H1 (cell line): Measurements from ENCODE around the gene RGS3. TPM values are rescaled to one million over a fixed set of nuclear protein-coding genes. Genes with fewer than 3 reads are reported as not detected.

Experiments
- CTCF ChIA-PET: fragments of 300-600 bp; sonication (Branson Sonifier 250); formaldehyde crosslinking; loops from one replicate; lab custom pipeline; 2021; ENCODE audit not compliant: partially characterized antibody; lab: Charles Lee
- POLR2A ChIA-PET: fragments of 300-600 bp; sonication (Branson Sonifier 250); formaldehyde crosslinking; loops from one replicate; lab custom pipeline; 2021; ENCODE audit warnings: inconsistent platforms; ENCODE audit not compliant: partially characterized antibody; lab: Charles Lee
- DNase-seq, 2 experiments: peaks; one replicate each; pipeline versions ENCODE4 v3.0.0 to v3.0.0-alpha.2; 2010 to 2022; ENCODE audit warnings: low spot score in 2 of 2, low read depth in 1 of 2, mixed read lengths in 1 of 2
- FAIRE-seq: peaks from 2 replicates; lab custom pipeline; 2011; peaks lifted over from hg19 to GRCh38; lab: Jason Lieb, UNC
- H2AFZ ChIP-seq: 2 replicates; pipeline ENCODE4 v1.8.1; 2012; ENCODE audit warnings: low read length, inconsistent platforms
- H2AK5ac ChIP-seq: 2 replicates; pipeline ENCODE4 v1.6.1; 2013; ENCODE audit warnings: low read depth, low read length
- H2BK120ac ChIP-seq: replicated peaks from 2 replicates; pipeline ENCODE3; 2013; ENCODE audit warnings: low read depth, low read length, inconsistent platforms
- H2BK12ac ChIP-seq: 2 replicates; pipeline ENCODE4 v1.6.1; 2013; ENCODE audit warnings: low read depth, low read length
- H2BK15ac ChIP-seq: 2 replicates; pipeline ENCODE4 v1.6.1; 2013; ENCODE audit warnings: low read length
- H2BK20ac ChIP-seq: 2 replicates; pipeline ENCODE4 v1.6.1; 2013; ENCODE audit warnings: low read length
- H2BK5ac ChIP-seq: 2 replicates; pipeline ENCODE4 v1.6.1; 2013; ENCODE audit warnings: low read depth, low read length
- H3K14ac ChIP-seq: 2 replicates; pipeline ENCODE4 v1.6.1; 2013; ENCODE audit warnings: inconsistent platforms; ENCODE audit not compliant: insufficient read length
- H3K18ac ChIP-seq: 2 replicates; pipeline ENCODE4 v1.6.1; 2013; ENCODE audit warnings: low read length; ENCODE audit errors: extremely low read depth
- H3K23ac ChIP-seq: 2 replicates; pipeline ENCODE4 v1.6.1; 2013; ENCODE audit warnings: inconsistent platforms; ENCODE audit not compliant: insufficient read length
- H3K23me2 ChIP-seq: 2 replicates; pipeline ENCODE4 v1.6.1; 2013; ENCODE audit warnings: low read depth, low read length
- H3K27ac ChIP-seq: 2 replicates; pipeline ENCODE4 v1.6.1; 2011; ENCODE audit warnings: low read depth, low read length, inconsistent platforms
- H3K27me3 ChIP-seq, 4 experiments: replicated peaks in 1 of 4; 1 replicate in 1 of 4; 2 replicates in 3 of 4; pipeline versions ENCODE4 v1.6.1 to v1.8.1; 2011 to 2013; ENCODE audit warnings: low read length in 3 of 4, mild to moderate bottlenecking in 3 of 4, inconsistent platforms in 2 of 4, mixed read lengths in 2 of 4, moderate library complexity in 1 of 4; ENCODE audit not compliant: control insufficient read depth in 3 of 4, insufficient read depth in 3 of 4; ENCODE audit errors: extremely low read depth in 1 of 4
- H3K36me3 ChIP-seq, 4 experiments: 2 replicates each; pipeline versions ENCODE4 v1.6.1 to v1.8.1; 2011 to 2013; ENCODE audit warnings: mild to moderate bottlenecking in 4 of 4, low read length in 3 of 4, moderate library complexity in 2 of 4, control low read depth in 1 of 4, inconsistent platforms in 1 of 4; ENCODE audit not compliant: insufficient read depth in 4 of 4, control insufficient read depth in 2 of 4
- H3K4ac ChIP-seq: replicated peaks from 2 replicates; pipeline ENCODE3; 2013; ENCODE audit warnings: low read length, low read depth, mixed read lengths, inconsistent platforms; ENCODE audit not compliant: insufficient read length
- H3K4me1 ChIP-seq, 4 experiments: replicated peaks in 1 of 4; 1 replicate in 1 of 4; 2 replicates in 3 of 4; pipeline versions ENCODE4 v1.6.1 to v1.8.1; 2011 to 2013; ENCODE audit warnings: low read length in 3 of 4, inconsistent platforms in 2 of 4, mixed read lengths in 1 of 4; ENCODE audit not compliant: insufficient read depth in 4 of 4, control insufficient read depth in 3 of 4
- H3K4me2 ChIP-seq, 2 experiments: 2 replicates each; pipeline versions ENCODE4 v1.6.1 to v1.8.1; 2011 to 2013; ENCODE audit warnings: low read depth in 2 of 2, low read length in 2 of 2, control low read depth in 1 of 2, inconsistent platforms in 1 of 2, mild to moderate bottlenecking in 1 of 2; ENCODE audit not compliant: insufficient read depth in 1 of 2
- H3K4me3 ChIP-seq, 4 experiments: fragments of 200-600, 300-600 bp in 1 of 4; sonication (generic), shearing (Covaris generic), sonication (Bioruptor Twin) in 1 of 4; 2 replicates each; pipeline versions ENCODE4 v1.5.1 to v1.8.1; 2011 to 2016; ENCODE audit warnings: low read length in 4 of 4, low read depth in 3 of 4, control low read depth in 2 of 4, inconsistent platforms in 2 of 4, mild to moderate bottlenecking in 2 of 4, mixed read lengths in 1 of 4, moderate library complexity in 1 of 4; ENCODE audit not compliant: insufficient read depth in 2 of 4; ENCODE audit errors: extremely low read depth in 1 of 4
- H3K56ac ChIP-seq: replicated peaks from 2 replicates; pipeline ENCODE3; 2013; ENCODE audit warnings: low read depth, mild to moderate bottlenecking, mixed read lengths, low read length, inconsistent platforms; ENCODE audit not compliant: insufficient read length
- H3K79me1 ChIP-seq: 2 replicates; pipeline ENCODE4 v1.6.1; 2013; ENCODE audit warnings: low read depth, low read length, control low read depth
- H3K79me2 ChIP-seq, 2 experiments: 2 replicates each; pipeline versions ENCODE4 v1.6.1 to v1.8.1; 2012 to 2013; ENCODE audit warnings: low read length in 2 of 2, mild to moderate bottlenecking in 2 of 2, inconsistent platforms in 1 of 2; ENCODE audit not compliant: insufficient read depth in 2 of 2, control insufficient read depth in 1 of 2
- H3K9ac ChIP-seq, 4 experiments: replicated peaks in 1 of 4; 1 replicate in 1 of 4; 2 replicates in 3 of 4; pipeline versions ENCODE4 v1.6.1 to v1.8.1; 2011 to 2013; ENCODE audit warnings: low read depth in 3 of 4, low read length in 3 of 4, control low read depth in 2 of 4, mild to moderate bottlenecking in 2 of 4, moderate library complexity in 2 of 4, inconsistent platforms in 1 of 4; ENCODE audit errors: extremely low read depth in 1 of 4
- H3K9me3 ChIP-seq, 2 experiments: 2 replicates each; pipeline versions ENCODE4 v1.6.1 to v1.8.1; 2012 to 2013; ENCODE audit warnings: mild to moderate bottlenecking in 2 of 2, moderate library complexity in 2 of 2, control low read depth in 1 of 2, inconsistent platforms in 1 of 2, low read depth in 1 of 2, low read length in 1 of 2, mixed read lengths in 1 of 2; ENCODE audit not compliant: insufficient read depth in 2 of 2
- H4K20me1 ChIP-seq, 2 experiments: replicated peaks in 1 of 2; 2 replicates each; pipeline versions ENCODE3 to v1.8.1; 2011 to 2013; ENCODE audit warnings: inconsistent platforms in 2 of 2, low read length in 2 of 2, mild to moderate bottlenecking in 1 of 2; ENCODE audit not compliant: insufficient read depth in 2 of 2, control insufficient read depth in 1 of 2
- H4K5ac ChIP-seq: 2 replicates; pipeline ENCODE4 v1.6.1; 2013; ENCODE audit warnings: low read length, low read depth, mixed read lengths, inconsistent platforms; ENCODE audit not compliant: insufficient read length
- H4K8ac ChIP-seq: 2 replicates; pipeline ENCODE4 v1.8.0; 2013; ENCODE audit warnings: mild to moderate bottlenecking, moderate library complexity, low read length, inconsistent platforms; ENCODE audit not compliant: insufficient read depth; ENCODE audit errors: extremely low read depth
- H4K91ac ChIP-seq: replicated peaks from 2 replicates; pipeline ENCODE3; 2013; ENCODE audit warnings: low read length, mixed read lengths, inconsistent platforms; ENCODE audit not compliant: insufficient read length
- ASH2L ChIP-seq: fragments of 200-600, 300-600 bp; sonication (generic); IDR thresholded peaks from one replicate; pipeline ENCODE4 v1.7.1; 2017; ENCODE audit warnings: low read length
- ATF2 ChIP-seq: IDR thresholded peaks from 2 replicates; pipeline ENCODE4 v1.6.1; 2012; ENCODE audit warnings: low read length, inconsistent platforms
- BRCA1 ChIP-seq: IDR thresholded peaks from 2 replicates; pipeline ENCODE4 v1.6.1; 2012; ENCODE audit warnings: low read depth, low read length, improper control_type of control experiment
- CEBPB ChIP-seq: IDR thresholded peaks from 2 replicates; pipeline ENCODE4 v1.6.1; 2012; ENCODE audit warnings: low read depth, low read length
- GABPA ChIP-seq: IDR thresholded peaks from 2 replicates; pipeline ENCODE4 v1.6.1; 2011; ENCODE audit warnings: mild to moderate bottlenecking, low read length, moderate library complexity, borderline replicate concordance; ENCODE audit not compliant: insufficient read depth
- HDAC2 ChIP-seq, 2 experiments: fragments of 300-600 bp in 1 of 2; sonication (generic) in 1 of 2; IDR thresholded peaks; 2 replicates each; pipeline ENCODE4 v1.6.1; 2011 to 2012; ENCODE audit warnings: low read depth in 2 of 2, low read length in 2 of 2, mild to moderate bottlenecking in 2 of 2, moderate library complexity in 2 of 2, borderline replicate concordance in 1 of 2, inconsistent platforms in 1 of 2
- KDM1A ChIP-seq: fragments of 200-600, 300-600 bp; sonication (generic); IDR thresholded peaks from 2 replicates; pipeline ENCODE4 v1.7.1; 2016; ENCODE audit warnings: mild to moderate bottlenecking, low read length, borderline replicate concordance
- RNF2 ChIP-seq: fragments of 200-900, 300-1000 bp; sonication (generic); IDR thresholded peaks from 2 replicates; pipeline ENCODE4 v1.7.1; 2016; ENCODE audit warnings: borderline replicate concordance, low read depth, mild to moderate bottlenecking, antibody characterized with exemption, low read length; ENCODE audit not compliant: poor library complexity, severe bottlenecking; ENCODE audit errors: missing control alignments
- SP2 ChIP-seq: IDR thresholded peaks from 2 replicates; pipeline ENCODE4 v1.6.1; 2012; ENCODE audit warnings: mild to moderate bottlenecking, low read length, inconsistent platforms
- SRF ChIP-seq: IDR thresholded peaks from 2 replicates; pipeline ENCODE4 v1.6.1; 2011; ENCODE audit warnings: mild to moderate bottlenecking, low read depth, low read length, moderate library complexity
- TEAD4 ChIP-seq: IDR thresholded peaks from 2 replicates; pipeline ENCODE4 v1.6.1; 2012; ENCODE audit warnings: low read depth, low read length, inconsistent platforms, mixed read lengths
- WGBS, 2 experiments: shearing (Covaris generic) in 1 of 2; methylation state at CpG; one replicate each; pipeline versions ENCODE4 v1.1.6 to v1.1.7; 2013 to 2015; ENCODE audit warnings: low lambda C conversion rate in 2 of 2, mixed read lengths in 2 of 2, inconsistent platforms in 1 of 2, low coverage in 1 of 2, missing lambda C conversion rate in 1 of 2; ENCODE audit not compliant: insufficient replicate concordance in 2 of 2, insufficient coverage in 1 of 2, insufficient read length in 1 of 2; ENCODE audit errors: extremely low coverage in 1 of 2, missing lambda C conversion rate in 1 of 2; 5-methylcytosine and 5-hydroxymethylcytosine counted together
- polyA plus RNA-seq, 7 experiments: library from polyadenylated mRNA; depleted of rRNA in 3 of 7; stranded (reverse) in 5 of 7; unstranded in 2 of 7; fragments of >200 nt in 5 of 7; fragments of 200-250 nt in 2 of 7; gene quantifications; 1 replicate in 5 of 7; 2 replicates in 1 of 7; 4 replicates in 1 of 7; pipeline versions ENCODE4 v1.2.1 to v1.2.3, GENCODE V29; 2011 to 2013; ENCODE audit warnings: missing spikeins in 2 of 7, mixed read lengths in 2 of 7
- total RNA-seq: library from RNA; stranded (reverse); fragmentation: NEBNext Ultra II Directional; extraction: Animal tissue kit (Norgen Biotek cat#: 25700); gene quantifications from 2 replicates; pipeline ENCODE4 v1.2.1, GENCODE V29; 2021

The RGS3 gene
- total and polyA plus RNA-seq, 2 of the 8 experiments (the other 6 are each of a cell fraction or from before 2014, with no cell fraction given), result 12.6 to 18.2 TPM

- Histone ChIP-seq H2AK5ac (no peak overlapping the region), H4K91ac (no peak overlapping the region), H3K56ac (no peak overlapping the region), H2BK120ac (no peak overlapping the region), H3K9ac (no peak overlapping the region; a peak in 1 of 7 replicates), H2AFZ (peak overlapping the region; percentile 52; the same call in 1 of the 2 replicates), H2BK5ac (peak overlapping the region; percentile 71; the same call in 1 of the 2 replicates), H4K8ac (no peak overlapping the region), H3K4ac (no peak overlapping the region), H3K23ac (no peak overlapping the region), H4K20me1 (no peaks in the 10 kb centered on the region), H4K5ac (no peak overlapping the region), H2BK20ac (0 out of 2 replicates have a peak overlapping the region, but pooled peaks have one; percentile 7), H2BK15ac (no peak overlapping the region), H3K36me3 (no peaks in the 10 kb centered on the region), H3K9me3 (no peaks in the 10 kb centered on the region), H3K27me3 (no peaks in the 10 kb centered on the region; a peak in 2 of 7 replicates), H3K4me1 (peaks cover 14 to 29% (median 18%) of the 10 kb centered on the region in 4 experiments), H3K23me2 (no peaks in the 10 kb centered on the region), H3K27ac (0 out of 2 replicates have a peak overlapping the region, but pooled peaks have one; percentile 65), H3K18ac (peak overlapping the region; percentile 85; the same call in 1 of the 2 replicates), H3K14ac (no peak overlapping the region), H2BK12ac (peak overlapping the region; percentile 71; the same call in 1 of the 2 replicates), H3K4me2 (peak overlapping the region; percentile 42 to 56), H3K79me2 (no peaks in the 10 kb centered on the region), H3K4me3 (peak overlapping the region in 3 of 4 experiments; percentile 27 to 45 (median 42); a peak in 4 of 8 replicates), H3K79me1 (0 out of 2 replicates have a peak, but pooled peaks cover 2% of the 10 kb centered on the region)
- DNase-seq (no peak), FAIRE-seq (no peak)
- POLR2A ChIA-PET, result interaction anchor here (1.0 kb wide), 1 partner anchor 31 kb away, joined by 4 read pairs; no protein-coding TSS in a partner anchor
- WGBS, 2 experiments, result 80% methylated on average over 5 of the region's 5 CpGs; no CpG with 5 or more reads in 1 of the 2 experiments
- CTCF ChIA-PET, result interaction anchor here (0.6 to 2.0 kb wide), 8 partner anchors 9 to 327 kb away, joined by 3 to 6 read pairs (median 4); no protein-coding TSS in a partner anchor
- no peak for TF ChIP-seq SRF
- no peak for TF ChIP-seq SP2
- TF ChIP-seq HDAC2 (IDR thresholded peaks at IDR 0.05; ENCODE audit: borderline replicate concordance in 1 of 2, low read depth in 2 of 2, low read length in 2 of 2), result no peak
- no peak for TF ChIP-seq ATF2
- TF ChIP-seq TEAD4, result no peak
- TF ChIP-seq ASH2L, result no peak
- TF ChIP-seq CEBPB, result no peak
- no peak for TF ChIP-seq GABPA
- TF ChIP-seq KDM1A, result no peak
- no peak for TF ChIP-seq BRCA1
- TF ChIP-seq RNF2, result no peak
These were observed 38.3 kb downstream of the RGS3 start for GRCh38 chr9:113501852-113502251.
